Bone marrow (tissue), 2 donors: ENCODE results near the gene SRCIN1.

Experiments
- DNase-seq, 2 donors: peaks; one replicate each; lab custom pipeline; 2025; lab: John Stamatoyannopoulos, UW

The SRCIN1 gene

GRCh38 chr17:38583828-38584349, 21.9 kb downstream of the SRCIN1 start:
- DNase-seq, result no peak

GRCh38 chr17:38583176-38583575, 22.6 kb downstream of the SRCIN1 start:
- no peak for DNase-seq

- DNase-seq, result no peak
Observed at GRCh38 chr17:38582069-38582468, 23.7 kb downstream of the SRCIN1 start.

- DNase-seq, result no peak
Observed at GRCh38 chr17:38579934-38580333, 25.8 kb downstream of the SRCIN1 start.

GRCh38 chr17:38579083-38579480, 26.7 kb downstream of the SRCIN1 start:
- no peak for DNase-seq

GRCh38 chr17:38578229-38579082, 27.3 kb downstream of the SRCIN1 start:
- no peak for DNase-seq

- DNase-seq, result no peak
Observed at GRCh38 chr17:38577645-38578173, 28.0 kb downstream of the SRCIN1 start.

GRCh38 chr17:38577244-38577643, 28.5 kb downstream of the SRCIN1 start:
- no peak for DNase-seq

GRCh38 chr17:38575781-38576180, 30.0 kb downstream of the SRCIN1 start:
- DNase-seq, result no peak

GRCh38 chr17:38574712-38575111, 31.0 kb downstream of the SRCIN1 start:
- no peak for DNase-seq

GRCh38 chr17:38572669-38573365, 32.9 kb downstream of the SRCIN1 start:
- DNase-seq, result no peak

GRCh38 chr17:38571833-38572668, 33.7 kb downstream of the SRCIN1 start:
- no peak for DNase-seq

GRCh38 chr17:38569701-38570512, 35.8 kb downstream of the SRCIN1 start:
- no peak for DNase-seq

- no peak for DNase-seq
Observed at GRCh38 chr17:38568845-38569510, 36.8 kb downstream of the SRCIN1 start.

GRCh38 chr17:38568274-38568673, 37.5 kb downstream of the SRCIN1 start:
- DNase-seq, result no peak

- DNase-seq, result no peak
Observed at GRCh38 chr17:38567350-38567749, 38.4 kb downstream of the SRCIN1 start.

- DNase-seq, result no peak
Observed at GRCh38 chr17:38566666-38567031, 39.1 kb downstream of the SRCIN1 start.

- DNase-seq, result no peak
Observed at GRCh38 chr17:38565853-38566665, 39.7 kb downstream of the SRCIN1 start.

- DNase-seq, result no peak
Observed at GRCh38 chr17:38564869-38565268, 40.9 kb downstream of the SRCIN1 start.
